ENCODE results near the gene CDKAL1.

Gene CDKAL1

DNA sequence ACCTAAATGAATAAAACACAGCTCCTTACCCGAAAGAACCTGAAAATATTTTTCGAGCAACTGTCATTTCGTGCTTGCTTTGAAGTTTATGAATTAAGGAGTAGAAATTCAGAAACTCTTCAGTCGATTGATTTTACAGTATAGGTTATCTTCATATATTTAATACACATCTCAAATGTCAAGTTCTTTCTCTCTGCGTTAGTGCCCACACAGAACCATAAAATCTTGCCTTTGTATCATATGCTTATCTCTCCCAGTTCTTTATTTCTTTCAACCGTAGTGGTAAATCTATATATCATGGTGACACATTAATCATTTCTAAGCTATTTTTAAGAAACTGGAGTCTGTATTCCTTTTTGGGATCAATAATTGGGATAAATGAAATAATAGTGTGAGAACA is 397.5 kb downstream of the CDKAL1 start:
- H3K27me3 ChIP-seq (replicated peaks; ENCODE audit: control insufficient read depth, insufficient read depth, low read length): no peaks in the 10 kb centered on the region
- no peak overlapping the region for H3K4me3 ChIP-seq (replicated peaks; ENCODE audit: low read depth, low read length)
- DNase-seq (ENCODE audit: extremely low read depth, insufficient read length): no peak
- no peaks in the 10 kb centered on the region for H3K36me3 ChIP-seq (ENCODE audit: control insufficient read depth, insufficient read depth, low read length)
- TF ChIP-seq, protein P1, sequence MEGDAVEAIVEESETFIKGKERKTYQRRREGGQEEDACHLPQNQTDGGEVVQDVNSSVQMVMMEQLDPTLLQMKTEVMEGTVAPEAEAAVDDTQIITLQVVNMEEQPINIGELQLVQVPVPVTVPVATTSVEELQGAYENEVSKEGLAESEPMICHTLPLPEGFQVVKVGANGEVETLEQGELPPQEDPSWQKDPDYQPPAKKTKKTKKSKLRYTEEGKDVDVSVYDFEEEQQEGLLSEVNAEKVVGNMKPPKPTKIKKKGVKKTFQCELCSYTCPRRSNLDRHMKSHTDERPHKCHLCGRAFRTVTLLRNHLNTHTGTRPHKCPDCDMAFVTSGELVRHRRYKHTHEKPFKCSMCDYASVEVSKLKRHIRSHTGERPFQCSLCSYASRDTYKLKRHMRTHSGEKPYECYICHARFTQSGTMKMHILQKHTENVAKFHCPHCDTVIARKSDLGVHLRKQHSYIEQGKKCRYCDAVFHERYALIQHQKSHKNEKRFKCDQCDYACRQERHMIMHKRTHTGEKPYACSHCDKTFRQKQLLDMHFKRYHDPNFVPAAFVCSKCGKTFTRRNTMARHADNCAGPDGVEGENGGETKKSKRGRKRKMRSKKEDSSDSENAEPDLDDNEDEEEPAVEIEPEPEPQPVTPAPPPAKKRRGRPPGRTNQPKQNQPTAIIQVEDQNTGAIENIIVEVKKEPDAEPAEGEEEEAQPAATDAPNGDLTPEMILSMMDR (IDR thresholded peaks at IDR 0.05; ENCODE audit: insufficient read depth, low read length, poor library complexity, severe bottlenecking): no peak

DNA sequence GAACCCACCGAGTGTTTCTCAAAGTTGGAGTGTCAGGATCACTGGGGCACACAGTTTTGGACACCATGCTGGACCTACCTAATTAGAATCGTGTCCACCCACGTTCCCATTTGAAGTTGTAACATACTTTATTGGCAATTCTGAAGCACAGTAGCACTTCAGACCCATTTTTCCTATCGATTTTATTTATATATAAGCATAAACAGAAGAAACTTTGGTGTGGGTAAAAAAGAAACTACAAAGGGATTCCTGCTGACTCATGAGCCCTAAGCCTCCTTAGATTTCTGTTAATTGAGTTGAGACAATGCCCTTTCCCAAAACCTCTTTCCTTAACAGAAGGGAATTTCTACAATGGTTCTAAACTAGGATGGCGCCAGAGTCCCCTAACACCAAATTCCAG is 398.0 kb downstream of the CDKAL1 start:
- no peaks in the 10 kb centered on the region for H3K27me3 ChIP-seq (replicated peaks; ENCODE audit: control insufficient read depth, insufficient read depth, low read length)
- DNase-seq (ENCODE audit: extremely low read depth, insufficient read length): no peak
- no peak overlapping the region for H3K4me3 ChIP-seq (replicated peaks; ENCODE audit: low read depth, low read length)
- TF ChIP-seq, protein P1 (IDR thresholded peaks at IDR 0.05; ENCODE audit: insufficient read depth, low read length, poor library complexity, severe bottlenecking): no peak
- no peaks in the 10 kb centered on the region for H3K36me3 ChIP-seq (ENCODE audit: control insufficient read depth, insufficient read depth, low read length)

DNA sequence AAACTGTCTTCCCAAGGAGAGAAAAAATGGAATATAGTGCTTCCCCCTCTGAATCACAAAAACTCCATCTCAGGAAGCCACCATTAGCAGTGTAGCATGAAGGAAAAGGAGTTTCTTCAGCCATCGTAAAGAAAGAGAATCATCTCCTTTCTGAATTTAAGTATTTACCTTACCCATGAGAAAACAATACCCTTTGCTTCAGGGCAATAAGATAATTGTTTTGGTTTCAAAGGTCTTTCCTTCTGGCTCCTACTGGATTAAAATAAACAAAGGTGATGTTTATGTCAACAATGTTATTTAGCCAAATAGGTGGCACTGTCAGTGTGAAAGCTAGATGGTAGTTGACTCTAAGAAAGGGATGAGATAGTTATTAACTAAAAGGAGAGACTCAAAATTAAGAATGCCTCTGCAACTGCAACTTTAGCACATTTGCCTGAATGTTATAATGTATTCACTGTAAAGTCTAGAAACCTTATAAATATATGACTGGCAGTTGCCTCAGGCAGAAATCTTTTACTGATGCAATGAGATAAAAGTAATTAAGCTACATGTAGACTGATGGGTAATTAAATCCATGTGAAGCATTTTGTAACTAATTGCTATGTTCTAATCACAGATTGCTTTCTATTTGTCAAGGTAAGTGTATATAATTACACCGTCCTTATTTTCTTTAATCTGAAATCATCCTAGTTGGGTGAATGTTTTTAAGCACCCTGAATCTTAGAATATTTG is 399.0 kb downstream of the CDKAL1 start:
- TF ChIP-seq, protein P1 (IDR thresholded peaks at IDR 0.05; ENCODE audit: insufficient read depth, low read length, poor library complexity, severe bottlenecking): no peak
- DNase-seq (ENCODE audit: extremely low read depth, insufficient read length): no peak
- no peaks in the 10 kb centered on the region for H3K27me3 ChIP-seq (replicated peaks; ENCODE audit: control insufficient read depth, insufficient read depth, low read length)
- no peak overlapping the region for H3K4me3 ChIP-seq (replicated peaks; ENCODE audit: low read depth, low read length)
- no peaks in the 10 kb centered on the region for H3K36me3 ChIP-seq (ENCODE audit: control insufficient read depth, insufficient read depth, low read length)

DNA sequence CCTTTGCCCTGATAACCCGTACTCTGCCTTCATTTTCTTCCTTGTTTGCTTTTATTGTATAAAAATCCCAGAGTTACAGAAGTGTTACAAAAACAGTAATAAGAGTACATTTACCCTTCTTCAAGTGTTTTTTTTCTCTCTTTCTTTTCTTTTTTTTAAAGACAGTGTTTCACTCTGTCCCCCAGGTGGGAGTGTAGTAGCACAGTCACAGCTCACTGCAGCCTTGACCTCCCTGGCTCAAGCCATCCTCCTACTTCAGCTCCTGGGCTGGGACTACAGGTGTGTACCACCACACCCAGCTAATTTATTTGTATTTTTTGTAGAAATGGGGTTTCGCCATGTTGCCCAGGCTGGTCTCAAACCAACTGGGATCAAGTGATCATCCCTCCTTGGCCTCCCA is 402.7 kb downstream of the CDKAL1 start:
- DNase-seq (ENCODE audit: extremely low read depth, insufficient read length): no peak
- TF ChIP-seq, protein P1 (IDR thresholded peaks at IDR 0.05; ENCODE audit: insufficient read depth, low read length, poor library complexity, severe bottlenecking): no peak
- Histone ChIP-seq H3K4me3 (replicated peaks; ENCODE audit: low read depth, low read length) (no peak overlapping the region), H3K36me3 (ENCODE audit: control insufficient read depth, insufficient read depth, low read length) (no peaks in the 10 kb centered on the region), H3K27me3 (replicated peaks; ENCODE audit: control insufficient read depth, insufficient read depth, low read length) (no peaks in the 10 kb centered on the region)

DNA sequence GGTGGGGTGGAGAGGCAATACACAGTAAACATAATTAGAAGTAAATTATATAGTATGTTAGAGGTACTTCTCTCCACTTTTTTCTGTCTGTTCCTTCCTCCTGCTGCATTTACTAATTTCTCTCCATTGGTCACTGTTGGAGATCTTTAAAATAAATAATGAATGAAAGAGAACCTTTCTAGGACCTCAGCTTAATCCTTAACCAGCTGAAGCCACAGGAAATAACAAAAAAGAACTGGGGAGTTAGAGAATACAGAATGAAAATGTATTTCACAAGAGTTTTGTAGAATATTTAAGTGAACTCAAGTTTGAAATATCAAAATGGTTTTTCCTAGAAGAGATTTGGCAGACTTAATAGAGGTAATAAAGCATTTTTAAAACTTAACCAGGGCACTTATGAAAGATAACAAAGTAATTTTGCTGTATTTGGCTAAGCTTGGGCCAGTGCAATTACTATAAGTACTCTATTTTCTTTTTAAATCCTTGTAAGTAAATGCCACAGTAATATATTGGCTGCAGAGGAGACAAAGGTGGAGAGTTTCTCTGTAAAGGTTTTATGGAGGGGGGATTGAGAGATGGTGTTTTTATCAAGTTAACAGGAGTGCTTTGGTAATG is 405.0 kb downstream of the CDKAL1 start:
- no peaks in the 10 kb centered on the region for H3K36me3 ChIP-seq (ENCODE audit: control insufficient read depth, insufficient read depth, low read length)
- DNase-seq (ENCODE audit: extremely low read depth, insufficient read length): no peak
- TF ChIP-seq, protein P1 (IDR thresholded peaks at IDR 0.05; ENCODE audit: insufficient read depth, low read length, poor library complexity, severe bottlenecking): no peak
- H3K4me3 ChIP-seq (replicated peaks; ENCODE audit: low read depth, low read length): no peak overlapping the region
- no peaks in the 10 kb centered on the region for H3K27me3 ChIP-seq (replicated peaks; ENCODE audit: control insufficient read depth, insufficient read depth, low read length)
